GM23248 (cell line): ENCODE measurements around the gene GAS2. TPM values are rescaled to one million over a fixed set of nuclear protein-coding genes. Genes with fewer than 3 reads are reported as not detected.

Experiments used
- DNase-seq: peaks from one replicate; pipeline ENCODE4 v3.0.0-alpha.2; 2015
- H2AFZ ChIP-seq: fragments of 200-600 bp; sonication (generic); 2 replicates; pipeline ENCODE4 v1.6.1; 2016; ENCODE audit warnings: antibody characterized with exemption
- H3F3A ChIP-seq: fragments of 200-600 bp; sonication (generic); 2 replicates; pipeline ENCODE4 v1.6.1; 2016; ENCODE audit warnings: mild to moderate bottlenecking, antibody characterized with exemption, mixed run types; ENCODE audit not compliant: insufficient read depth
- H3K27ac ChIP-seq: fragments of 200-600 bp; sonication (generic); 2 replicates; pipeline ENCODE4 v1.5.1; 2016; ENCODE audit warnings: mild to moderate bottlenecking
- H3K27me3 ChIP-seq: fragments of 200-600 bp; sonication (generic); replicated peaks from 2 replicates; pipeline ENCODE4 v1.6.1; 2016; ENCODE audit warnings: mild to moderate bottlenecking; ENCODE audit not compliant: insufficient read depth
- H3K36me3 ChIP-seq: fragments of 200-600 bp; sonication (generic); 2 replicates; pipeline ENCODE4 v1.6.1; 2016; ENCODE audit warnings: low read depth, mild to moderate bottlenecking
- H3K4me1 ChIP-seq: fragments of 200-600 bp; sonication (generic); 2 replicates; pipeline ENCODE4 v1.6.1; 2016; ENCODE audit warnings: mild to moderate bottlenecking; ENCODE audit not compliant: insufficient read depth
- H3K4me2 ChIP-seq: fragments of 200-600 bp; sonication (generic); one replicate; pipeline ENCODE4 v1.6.1; 2016; ENCODE audit warnings: mild to moderate bottlenecking; ENCODE audit not compliant: unreplicated experiment
- H3K4me3 ChIP-seq: fragments of 200-600 bp; sonication (generic); 2 replicates; pipeline ENCODE4 v1.5.1; 2016; ENCODE audit warnings: mild to moderate bottlenecking
- H3K79me2 ChIP-seq: fragments of 200-600 bp; sonication (generic); 2 replicates; pipeline ENCODE4 v1.6.1; 2016; ENCODE audit warnings: mild to moderate bottlenecking; ENCODE audit not compliant: insufficient read depth
- H3K9ac ChIP-seq: fragments of 200-600 bp; sonication (generic); 2 replicates; pipeline ENCODE4 v1.6.1; 2016; ENCODE audit warnings: mild to moderate bottlenecking
- H3K9me2 ChIP-seq: fragments of 200-600 bp; sonication (generic); 2 replicates; pipeline ENCODE4 v1.6.1; 2016; ENCODE audit warnings: mixed run types, mild to moderate bottlenecking, moderate library complexity; ENCODE audit not compliant: insufficient read depth
- H3K9me3 ChIP-seq: fragments of 200-600 bp; sonication (generic); one replicate; pipeline ENCODE4 v1.6.1; 2017; ENCODE audit warnings: low read depth
- H4K20me1 ChIP-seq: fragments of 200-600 bp; sonication (generic); 2 replicates; pipeline ENCODE4 v1.6.0; 2016; ENCODE audit not compliant: insufficient read depth
- EZH2 ChIP-seq: fragments of 200-600 bp; sonication (generic); IDR thresholded peaks from 2 replicates; pipeline ENCODE4 v1.6.1; 2018; ENCODE audit warnings: antibody characterized with exemption, mild to moderate bottlenecking; ENCODE audit not compliant: insufficient read depth, poor library complexity, severe bottlenecking
- EZH2phosphoT487 ChIP-seq: fragments of 200-600 bp; sonication (generic); IDR thresholded peaks from 2 replicates; pipeline ENCODE4 v1.6.1; 2018; ENCODE audit warnings: antibody characterized with exemption, moderate library complexity, mild to moderate bottlenecking, low read depth; ENCODE audit not compliant: insufficient read depth
- WGBS, 2 experiments: methylation state at CpG; one replicate each; pipeline ENCODE4 v1.1.6; 2015 to 2017; ENCODE audit warnings: low lambda C conversion rate in 2 of 2, low coverage in 1 of 2; ENCODE audit errors: missing lambda C conversion rate in 2 of 2; 5-methylcytosine and 5-hydroxymethylcytosine counted together
- in situ Hi-C: fragments of 300-500 bp; cut with MboI; formaldehyde crosslinking; loops from 2 replicates; pipeline ENCODE4 v1.15.0; 2020
- polyA plus RNA-seq: library from polyadenylated mRNA; unstranded; fragments of >200 nt; fragmentation: Nextera tagmentation; extraction: Ambion mirVana; gene quantifications from 2 replicates; pipeline ENCODE4 v1.2.1, GENCODE V29; 2016
- total RNA-seq: library from RNA; depleted of rRNA; stranded (reverse); fragments of >200 nt; shearing (Covaris generic); gene quantifications from 2 replicates; pipeline ENCODE4 v1.2.3, GENCODE V29; 2014

The GAS2 gene
- total and polyA plus RNA-seq, 2 experiments from 2014 or later: 0.63 to 1.2 TPM

GRCh38 chr11:22685111-22685510 lies 18.7 kb downstream of the GAS2 start:
- H3K4me2 ChIP-seq: no peak overlapping the region
- no peaks in the 10 kb centered on the region for H3K9me3 ChIP-seq
- TF ChIP-seq EZH2phosphoT487 (no peak), EZH2 (no peak)
- DNase-seq: no peak
- H3K9ac ChIP-seq: no peak overlapping the region
- in situ Hi-C loops: no loop called here
- no peak overlapping the region for H3K4me3 ChIP-seq
- H3K36me3 ChIP-seq: no peaks in the 10 kb centered on the region
- H2AFZ ChIP-seq: no peak overlapping the region
- H4K20me1 ChIP-seq: no peaks in the 10 kb centered on the region
- H3K4me1 ChIP-seq: no peaks in the 10 kb centered on the region
- H3F3A ChIP-seq: no peaks in the 10 kb centered on the region
- no peaks in the 10 kb centered on the region for H3K79me2 ChIP-seq
- H3K9me2 ChIP-seq: no peaks in the 10 kb centered on the region
- H3K27me3 ChIP-seq: no peaks in the 10 kb centered on the region
- WGBS, 2 experiments: 86 to 93% methylated on average over 4 of the region's 4 CpGs
- H3K27ac ChIP-seq: no peak overlapping the region

DNA sequence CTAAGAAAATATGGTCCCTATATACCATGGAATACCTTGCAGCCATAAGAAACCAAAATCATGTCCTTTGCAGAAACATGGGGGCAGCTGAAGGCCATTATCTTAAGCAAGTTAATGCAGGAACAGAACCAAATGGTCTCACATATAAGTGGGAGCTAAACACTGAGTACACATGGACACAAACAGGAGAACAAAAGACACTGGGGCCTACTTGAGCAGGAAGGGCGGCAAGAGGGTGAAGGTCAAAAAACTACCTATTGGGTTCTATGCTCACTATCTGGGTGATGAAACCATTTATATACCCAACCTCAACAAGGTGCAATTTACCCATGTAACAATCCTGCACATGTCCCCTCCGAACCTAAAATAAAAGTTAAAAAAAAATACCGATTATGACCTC lies 22.5 kb downstream of the GAS2 start:
- H3K4me2 ChIP-seq: no peak overlapping the region
- 61 to 80% methylated on average over 3 of the region's 3 CpGs for WGBS, 2 experiments
- no peaks in the 10 kb centered on the region for H3K4me1 ChIP-seq
- H3K9ac ChIP-seq: no peak overlapping the region
- no peaks in the 10 kb centered on the region for H3K27me3 ChIP-seq
- no peaks in the 10 kb centered on the region for H3K9me3 ChIP-seq
- TF ChIP-seq EZH2 (no peak), EZH2phosphoT487 (no peak)
- no peaks in the 10 kb centered on the region for H4K20me1 ChIP-seq
- no peaks in the 10 kb centered on the region for H3F3A ChIP-seq
- H3K79me2 ChIP-seq: no peaks in the 10 kb centered on the region
- in situ Hi-C loops: no loop called here
- no peak overlapping the region for H2AFZ ChIP-seq
- no peaks in the 10 kb centered on the region for H3K36me3 ChIP-seq
- no peak overlapping the region for H3K27ac ChIP-seq
- no peak overlapping the region for H3K4me3 ChIP-seq
- H3K9me2 ChIP-seq: no peaks in the 10 kb centered on the region
- no peak for DNase-seq

GRCh38 chr11:22690257-22690656 lies 23.8 kb downstream of the GAS2 start:
- no peaks in the 10 kb centered on the region for H3K9me3 ChIP-seq
- H3K9ac ChIP-seq: no peak overlapping the region
- no peaks in the 10 kb centered on the region for H3K36me3 ChIP-seq
- no peaks in the 10 kb centered on the region for H4K20me1 ChIP-seq
- DNase-seq: no peak
- H2AFZ ChIP-seq: no peak overlapping the region
- H3K27me3 ChIP-seq: no peaks in the 10 kb centered on the region
- H3K9me2 ChIP-seq: no peaks in the 10 kb centered on the region
- H3K27ac ChIP-seq: no peak overlapping the region
- H3K79me2 ChIP-seq: no peaks in the 10 kb centered on the region
- in situ Hi-C loops: no loop called here
- TF ChIP-seq EZH2 (no peak), EZH2phosphoT487 (no peak)
- H3F3A ChIP-seq: no peaks in the 10 kb centered on the region
- H3K4me3 ChIP-seq: no peak overlapping the region
- H3K4me1 ChIP-seq: no peaks in the 10 kb centered on the region
- 46 to 48% methylated on average over 1 of the region's 1 CpG for WGBS, 2 experiments
- H3K4me2 ChIP-seq: no peak overlapping the region

GRCh38 chr11:22690871-22691270 lies 24.5 kb downstream of the GAS2 start:
- H3K27me3 ChIP-seq: no peaks in the 10 kb centered on the region
- H3K4me1 ChIP-seq: no peaks in the 10 kb centered on the region
- H3K36me3 ChIP-seq: no peaks in the 10 kb centered on the region
- H3K79me2 ChIP-seq: no peaks in the 10 kb centered on the region
- H3F3A ChIP-seq: no peaks in the 10 kb centered on the region
- TF ChIP-seq EZH2 (no peak), EZH2phosphoT487 (no peak)
- no peaks in the 10 kb centered on the region for H4K20me1 ChIP-seq
- H2AFZ ChIP-seq: no peak overlapping the region
- H3K9ac ChIP-seq: no peak overlapping the region
- no peaks in the 10 kb centered on the region for H3K9me2 ChIP-seq
- H3K9me3 ChIP-seq: no peaks in the 10 kb centered on the region
- no peak overlapping the region for H3K27ac ChIP-seq
- no peak overlapping the region for H3K4me2 ChIP-seq
- in situ Hi-C loops: no loop called here
- DNase-seq: no peak
- no peak overlapping the region for H3K4me3 ChIP-seq
- 50 to 54% methylated on average over 4 of the region's 4 CpGs for whole genome bisulfite sequencing, 2 experiments

DNA sequence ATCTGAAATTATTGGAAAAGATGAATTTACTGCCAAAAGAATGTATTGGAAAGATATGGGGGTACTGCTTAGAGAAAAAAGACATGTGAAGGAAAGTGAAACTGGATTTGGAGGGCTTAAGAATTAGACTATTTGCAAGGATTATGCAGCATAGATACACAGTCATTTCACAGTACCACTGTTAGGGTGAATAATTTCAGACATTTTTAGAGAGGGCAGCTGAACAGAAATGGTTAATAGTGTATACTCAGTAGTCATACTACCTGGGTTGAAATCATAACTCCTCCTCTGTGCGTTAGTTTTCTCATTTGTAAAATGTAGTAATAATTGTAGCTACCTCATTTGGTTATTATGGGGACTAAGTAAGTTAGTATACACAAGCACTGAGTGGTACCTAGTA lies 33.0 kb downstream of the GAS2 start:
- in situ Hi-C loops: no loop called here
- H4K20me1 ChIP-seq: no peaks in the 10 kb centered on the region
- no peak for TF ChIP-seq EZH2phosphoT487
- no peak for TF ChIP-seq EZH2

More for the DNA sequence above, 33.0 kb downstream of the GAS2 start:
- no peaks in the 10 kb centered on the region for H3K79me2 ChIP-seq
- no peak overlapping the region for H2AFZ ChIP-seq
- no peak overlapping the region for H3K4me3 ChIP-seq
- 20 to 24% methylated on average over 1 of the region's 1 CpG for WGBS, 2 experiments
- H3K27ac ChIP-seq: no peak overlapping the region
- H3K27me3 ChIP-seq: no peaks in the 10 kb centered on the region
- H3K4me1 ChIP-seq: no peaks in the 10 kb centered on the region
- DNase-seq: no peak
- no peaks in the 10 kb centered on the region for H3K36me3 ChIP-seq
- no peaks in the 10 kb centered on the region for H3F3A ChIP-seq
- no peaks in the 10 kb centered on the region for H3K9me3 ChIP-seq
- H3K9ac ChIP-seq: no peak overlapping the region
- H3K9me2 ChIP-seq: no peaks in the 10 kb centered on the region
- H3K4me2 ChIP-seq: no peak overlapping the region
